CD4-positive, alpha-beta T cell treated with Interleukin-21 for 1 hour (primary cell): ENCODE measurements around the gene UXT.

Experiments used
- DNase-seq: peaks from one replicate; pipeline ENCODE4 v3.0.0-alpha.2; 2020

The UXT gene

DNA sequence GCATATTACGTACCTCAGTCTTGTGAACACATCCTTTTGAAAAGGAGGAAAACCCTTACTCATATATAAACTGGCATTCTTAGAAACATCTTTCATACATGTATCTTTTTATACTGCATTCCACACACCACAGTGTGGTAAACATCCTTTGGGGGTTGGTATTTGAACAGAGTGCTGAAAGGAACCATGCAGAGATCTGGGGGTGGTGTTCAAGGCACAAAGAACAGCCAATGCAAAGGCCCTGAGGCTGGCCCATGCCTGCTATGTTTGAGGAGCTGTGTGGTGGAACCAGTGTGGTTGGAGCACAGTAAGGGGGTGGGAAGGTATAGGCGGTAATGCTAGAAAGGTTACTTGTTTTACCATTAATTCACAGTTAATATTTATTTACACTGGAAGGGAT lies 10.6 kb downstream of the UXT start:
- DNase-seq: no peak

- no peak for DNase-seq
Observed at GRCh38 chrX:47646636-47647035, 12.3 kb downstream of the UXT start.

GRCh38 chrX:47645530-47645929 lies 13.4 kb downstream of the UXT start:
- no peak for DNase-seq

- DNase-seq: peak; percentile 25
Observed at GRCh38 chrX:47644557-47645091, 14.4 kb downstream of the UXT start.

DNA sequence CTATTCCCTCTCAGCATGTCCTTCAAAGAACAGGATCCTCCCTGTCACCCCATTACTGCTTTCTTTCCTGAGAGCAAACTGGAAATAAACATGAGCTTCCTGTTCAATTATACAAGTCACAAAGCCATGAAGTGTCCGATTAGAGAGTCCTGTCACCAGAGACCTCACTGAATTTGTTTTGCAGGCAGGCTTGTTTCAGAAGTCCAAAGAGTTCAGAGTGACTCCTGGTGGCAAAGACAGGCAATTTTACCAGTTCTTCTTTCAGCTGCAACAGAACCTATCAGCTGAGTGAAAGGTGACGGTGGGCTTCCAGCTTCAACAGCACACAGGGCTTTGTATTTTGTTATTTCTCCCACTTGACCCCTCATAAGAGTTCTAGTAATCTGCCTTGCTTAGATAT lies 15.1 kb downstream of the UXT start:
- peak; percentile 36 for DNase-seq

DNA sequence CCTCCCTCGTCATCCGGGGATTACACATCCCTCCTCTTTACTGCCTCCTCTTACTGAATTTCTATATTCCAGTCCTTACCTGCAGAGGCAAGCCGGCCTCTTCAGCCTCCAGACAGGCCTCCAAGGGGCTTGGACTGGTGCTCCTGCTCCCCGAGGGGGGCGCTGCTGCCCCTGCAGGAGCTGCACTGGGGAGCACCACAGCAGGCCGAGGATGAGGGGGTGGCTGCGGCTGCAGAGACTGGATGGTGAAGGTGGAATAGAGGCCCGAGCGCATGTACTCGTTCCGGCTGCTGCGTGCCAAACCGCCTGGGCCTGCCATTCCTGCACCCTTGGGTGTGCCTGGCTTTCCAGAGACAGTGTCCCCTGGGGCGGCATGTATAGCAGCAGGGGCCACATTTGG lies 20.2 kb downstream of the UXT start:
- DNase-seq: no peak

DNA sequence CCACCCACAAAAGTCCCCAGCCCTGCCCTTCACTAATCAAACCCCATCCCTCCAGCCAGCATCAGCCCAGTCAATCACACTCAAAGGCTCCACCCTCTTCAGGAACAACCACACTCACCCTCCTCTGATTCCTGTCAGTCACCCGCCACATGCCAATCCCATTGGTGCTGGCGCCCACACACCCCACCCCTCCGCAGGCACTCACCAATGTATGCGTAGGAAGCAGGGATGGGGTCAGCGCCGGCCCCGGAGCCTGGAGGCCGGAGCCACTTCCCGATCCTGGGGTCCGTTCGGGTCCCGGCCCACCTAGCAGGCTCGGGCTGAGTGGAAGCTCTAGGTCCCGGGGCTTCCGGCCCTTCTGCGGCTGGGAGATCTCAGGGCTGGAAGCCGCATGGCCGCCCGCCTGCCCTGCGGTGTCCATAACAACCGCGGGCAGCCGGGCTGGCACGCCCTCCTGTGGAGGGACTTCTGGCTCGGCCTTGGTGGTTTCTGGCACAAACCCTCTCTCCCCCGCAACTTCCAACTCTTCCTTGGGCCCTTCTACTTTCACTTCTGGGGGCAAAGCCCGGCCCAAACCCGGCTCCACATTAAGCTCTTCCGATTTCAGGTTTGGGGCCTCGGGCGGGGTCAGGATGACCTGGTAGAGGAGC lies 21.3 kb downstream of the UXT start:
- peak; percentile 43 for DNase-seq

GRCh38 chrX:47634871-47635575 lies 24.0 kb downstream of the UXT start:
- DNase-seq: peak; percentile 28

- no peak for DNase-seq
Observed at GRCh38 chrX:47633689-47634590, 25.0 kb downstream of the UXT start.

- no peak for DNase-seq
Observed at GRCh38 chrX:47632666-47633065, 26.3 kb downstream of the UXT start.

DNA sequence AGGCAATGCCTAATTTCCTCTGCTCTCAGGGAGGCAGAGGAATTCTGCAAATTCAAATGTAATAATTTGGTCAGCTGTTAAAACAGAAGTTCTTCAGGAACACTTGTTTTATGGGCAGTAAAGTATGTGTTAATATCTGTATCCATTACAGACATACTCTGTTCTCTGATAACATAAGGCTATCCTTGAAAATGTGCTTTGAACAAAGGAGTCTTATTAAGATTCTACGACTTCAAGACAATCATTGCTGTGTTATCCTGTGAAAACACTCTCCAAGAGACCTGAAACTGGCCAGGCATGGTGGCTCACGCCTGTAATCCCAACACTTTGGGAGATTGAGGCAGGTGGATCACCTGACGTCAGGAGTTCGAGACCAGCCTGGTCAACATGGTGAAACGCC lies 27.3 kb downstream of the UXT start:
- DNase-seq: no peak

GRCh38 chrX:47629419-47630200 lies 29.4 kb downstream of the UXT start, which contains the start of gene CFP:
Gene CFP, minus strand, starts transcription at chrX:47629930. Its CDS starts 86 bp downstream, at chrX:47629844.
- DNase-seq: peak; percentile 19

- peak; percentile 24 for DNase-seq
Observed at GRCh38 chrX:47628982-47629381, 30.0 kb downstream of the UXT start.

GRCh38 chrX:47625365-47625764 lies 33.6 kb downstream of the UXT start:
- no peak for DNase-seq

GRCh38 chrX:47623540-47624027 lies 35.4 kb downstream of the UXT start:
- DNase-seq: peak; percentile 61

- no peak for DNase-seq
Observed at GRCh38 chrX:47621851-47622250, 37.1 kb downstream of the UXT start.

DNA sequence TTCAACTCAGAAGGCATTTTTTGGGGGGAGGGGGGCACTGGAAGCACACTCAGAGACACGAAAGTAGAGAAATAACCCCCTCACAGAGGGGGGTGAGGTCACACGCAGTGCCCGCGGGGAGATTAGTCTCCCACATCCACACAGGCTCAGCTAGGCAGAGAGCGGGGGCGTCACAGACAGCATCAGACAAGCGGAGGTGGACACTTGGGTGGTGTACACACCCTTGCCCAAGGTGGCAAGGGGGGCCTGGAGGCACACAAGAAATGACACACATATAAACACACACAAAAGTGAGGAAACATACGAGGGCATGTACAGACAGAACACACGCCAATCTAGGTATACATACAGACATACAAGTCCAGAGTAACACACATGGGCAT lies 38.7 kb downstream of the UXT start:
- DNase-seq: no peak

DNA sequence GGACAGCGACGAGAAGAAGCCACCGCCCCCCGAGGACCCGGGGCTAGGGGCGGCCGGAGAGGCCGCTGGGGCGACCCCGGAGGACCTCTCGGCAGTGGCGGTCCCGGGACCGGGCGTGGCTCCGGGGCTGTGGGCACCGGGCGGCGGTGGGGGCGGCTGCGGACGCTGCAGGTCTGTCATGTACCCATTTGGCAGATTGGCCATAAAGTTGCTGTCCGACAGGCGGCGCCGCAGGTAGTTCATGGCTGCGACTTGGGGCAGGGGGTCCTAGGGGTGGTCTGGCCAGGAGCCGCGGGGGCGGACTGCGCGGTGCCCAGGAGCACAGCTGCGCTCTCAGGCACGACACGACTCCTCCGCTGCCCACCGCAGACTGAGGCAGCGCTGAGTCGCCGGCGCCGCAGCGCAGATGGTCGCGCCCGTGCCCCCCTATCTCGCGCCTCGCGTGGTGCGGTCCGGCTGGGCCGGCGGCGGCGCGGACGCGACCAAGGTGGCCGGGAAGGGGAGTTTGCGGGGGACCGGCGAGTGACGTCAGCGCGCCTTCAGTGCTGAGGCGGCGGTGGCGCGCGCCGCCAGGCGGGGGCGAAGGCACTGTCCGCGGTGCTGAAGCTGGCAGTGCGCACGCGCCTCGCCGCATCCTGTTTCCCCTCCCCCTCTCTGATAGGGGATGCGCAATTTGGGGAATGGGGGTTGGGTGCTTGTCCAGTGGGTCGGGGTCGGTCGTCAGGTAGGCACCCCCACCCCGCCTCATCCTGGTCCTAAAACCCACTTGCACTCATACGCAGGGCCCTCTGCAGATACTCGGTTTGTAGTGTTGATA lies 39.3 kb downstream of the UXT start, which contains the start of gene SYN1:
SYN1 (minus strand) TSS at position 372 of the 817 bp plus-strand sequence; CDS start at position 243, 129 bp downstream.
- DNase-seq: peak; percentile 87

- no peak for DNase-seq
Observed at GRCh38 chrX:47618923-47619485, 40.0 kb downstream of the UXT start.

DNA sequence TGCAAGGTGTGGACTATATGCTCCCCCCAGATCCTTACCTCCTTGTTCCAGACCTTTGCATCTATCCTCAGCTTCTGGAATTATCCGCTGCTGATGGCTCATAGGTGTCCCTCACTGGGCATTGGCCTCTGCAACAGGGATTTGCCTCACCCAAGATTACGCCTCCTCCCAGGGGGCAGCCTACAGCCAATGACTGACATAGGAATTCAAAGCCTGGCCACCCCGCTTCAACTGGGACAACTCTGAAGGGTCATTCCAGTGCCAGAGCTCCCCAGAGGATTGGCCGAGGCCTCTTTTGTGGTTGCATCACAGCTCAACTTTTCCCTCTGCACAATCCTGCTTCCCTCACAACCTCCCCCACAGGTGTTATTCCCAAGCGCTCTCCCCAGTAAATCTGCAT lies 44.4 kb downstream of the UXT start:
- no peak for DNase-seq

DNA sequence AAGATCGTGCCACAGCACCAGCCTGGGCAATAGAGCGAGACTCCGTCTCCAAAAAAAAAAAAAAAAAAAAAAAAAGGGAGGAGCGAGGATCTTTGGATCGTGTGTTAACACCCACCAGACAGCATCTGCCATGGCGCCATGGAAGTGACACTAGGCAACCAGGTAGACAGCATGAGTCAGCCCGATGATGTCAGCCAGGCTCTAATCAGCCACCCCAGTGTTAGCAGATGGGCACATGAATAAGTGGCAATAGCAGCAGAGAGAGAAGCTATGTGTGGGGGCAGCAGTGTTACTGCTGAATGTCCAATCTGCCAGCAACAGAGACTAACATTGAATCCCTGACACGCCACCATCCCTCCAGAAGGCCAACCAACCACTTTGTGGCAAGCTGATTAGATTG lies 45.9 kb downstream of the UXT start:
- no peak for DNase-seq
